Bronchial epithelial cell (primary cell): Measurements from ENCODE around the gene ADGB. TPM values are rescaled to one million over a fixed set of nuclear protein-coding genes. Genes with fewer than 3 reads are reported as not detected.

Source experiments
- DNase-seq: peaks from one replicate; pipeline ENCODE4 v3.0.0-alpha.2; 2010; ENCODE audit warnings: low read depth
- FAIRE-seq: peaks from 2 replicates; lab custom pipeline; 2011; peaks lifted over from hg19 to GRCh38; lab: Jason Lieb, UNC
- H3K27me3 ChIP-seq: 2 replicates; pipeline ENCODE4 v1.5.1; 2011; ENCODE audit warnings: low read length; ENCODE audit not compliant: control insufficient read depth, insufficient read depth
- H3K36me3 ChIP-seq: 2 replicates; pipeline ENCODE4 v1.5.1; 2011; ENCODE audit warnings: low read length; ENCODE audit not compliant: control insufficient read depth, insufficient read depth
- H3K4me3 ChIP-seq: 2 replicates; pipeline ENCODE4 v1.5.1; 2011; ENCODE audit warnings: mild to moderate bottlenecking, low read depth, low read length, control low read depth
- CTCF ChIP-seq: IDR thresholded peaks from 2 replicates; pipeline ENCODE4 v1.5.1; 2011; ENCODE audit warnings: mild to moderate bottlenecking, moderate library complexity, low read length, control low read depth, inconsistent platforms; ENCODE audit not compliant: insufficient read depth, severe bottlenecking
- total RNA-seq: library from RNA; depleted of rRNA; stranded (reverse); fragments of >200 nt; gene quantifications from 2 replicates; pipeline ENCODE4 v1.2.1, GENCODE V29; 2014

Gene ADGB
- total RNA-seq, 1 donor from 2014 or later: not detected

- no peaks in the 10 kb centered on the region for H3K36me3 ChIP-seq
- H3K4me3 ChIP-seq: no peak overlapping the region
- FAIRE-seq: no peak
- no peak for TF ChIP-seq CTCF
- DNase-seq: no peak
- H3K27me3 ChIP-seq: no peaks in the 10 kb centered on the region
Observed at GRCh38 chr6:146768722-146769121, 169.9 kb downstream of the ADGB start.

GRCh38 chr6:146770275-146770964, 171.6 kb downstream of the ADGB start:
- TF ChIP-seq CTCF: no peak
- DNase-seq (no peak), FAIRE-seq (peak; percentile 95)
- H3K27me3 ChIP-seq: no peaks in the 10 kb centered on the region
- no peak overlapping the region for H3K4me3 ChIP-seq
- no peaks in the 10 kb centered on the region for H3K36me3 ChIP-seq

- Histone ChIP-seq H3K27me3 (no peaks in the 10 kb centered on the region), H3K36me3 (no peaks in the 10 kb centered on the region), H3K4me3 (no peak overlapping the region)
- TF ChIP-seq CTCF: no peak
- FAIRE-seq (no peak), DNase-seq (no peak)
Observed at GRCh38 chr6:146770965-146771735, 172.4 kb downstream of the ADGB start.

- Histone ChIP-seq H3K36me3 (no peaks in the 10 kb centered on the region), H3K27me3 (no peaks in the 10 kb centered on the region), H3K4me3 (no peak overlapping the region)
- DNase-seq: peak; percentile 3
- FAIRE-seq: no peak
- no peak for TF ChIP-seq CTCF
Observed at GRCh38 chr6:146775220-146775619, 176.4 kb downstream of the ADGB start.

GRCh38 chr6:146781836-146782235, 183.1 kb downstream of the ADGB start:
- Histone ChIP-seq H3K36me3 (no peaks in the 10 kb centered on the region), H3K4me3 (no peak overlapping the region), H3K27me3 (no peaks in the 10 kb centered on the region)
- FAIRE-seq (no peak), DNase-seq (no peak)
- TF ChIP-seq CTCF: no peak
